HepG2 (cell line): ENCODE data around the gene NOL4L. TPM values are rescaled to one million over a fixed set of nuclear protein-coding genes. Genes with fewer than 3 reads are reported as not detected.

Source experiments
- DR1 ChIP-seq: sonication (generic); formaldehyde crosslinking; IDR thresholded peaks from 2 replicates; pipeline ENCODE4 v1.8.0; 2021; ENCODE audit warnings: mild to moderate bottlenecking, missing genetic modification reagents, inconsistent platforms
- GTF3A ChIP-seq: sonication (generic); formaldehyde crosslinking; conservative IDR thresholded peaks from 2 replicates; pipeline ENCODE4 v1.4.0; 2020; ENCODE audit warnings: mild to moderate bottlenecking, missing genetic modification reagents
- GZF1 ChIP-seq: sonication (generic); formaldehyde crosslinking; IDR thresholded peaks from 2 replicates; pipeline ENCODE4 v1.5.1; 2020; ENCODE audit warnings: mild to moderate bottlenecking, missing genetic modification reagents
- HDAC2 ChIP-seq: sonication (generic); formaldehyde crosslinking; IDR thresholded peaks from 2 replicates; pipeline ENCODE4 v1.4.0; 2020; ENCODE audit warnings: missing genetic modification reagents
- HIVEP1 ChIP-seq: sonication (generic); formaldehyde crosslinking; IDR thresholded peaks from 2 replicates; pipeline ENCODE4 v1.4.0; 2020; ENCODE audit warnings: mild to moderate bottlenecking, missing genetic modification reagents
- HMGXB4 ChIP-seq, 2 experiments: sonication (generic) in 1 of 2; formaldehyde crosslinking in 1 of 2; IDR thresholded peaks; 2 replicates each; pipeline versions ENCODE4 v1.4.0 to v1.6.1; 2018 to 2020; ENCODE audit warnings: missing genetic modification reagents in 2 of 2, borderline replicate concordance in 1 of 2, low read depth in 1 of 2, mild to moderate bottlenecking in 1 of 2, missing biosample characterization in 1 of 2
- ISX ChIP-seq: sonication (generic); formaldehyde crosslinking; conservative IDR thresholded peaks from 2 replicates; pipeline ENCODE4 v1.5.0; 2020; ENCODE audit warnings: missing genetic modification reagents
- KLF12 ChIP-seq: sonication (generic); formaldehyde crosslinking; IDR thresholded peaks from 2 replicates; pipeline ENCODE4 v1.4.0; 2020; ENCODE audit warnings: missing genetic modification reagents, borderline replicate concordance
- PCBP1 ChIP-seq: fragments of 200-400 bp; formaldehyde crosslinking; IDR thresholded peaks from 2 replicates; pipeline ENCODE4 v1.6.1; 2017; ENCODE audit warnings: mild to moderate bottlenecking, low read depth, low read length, borderline replicate concordance
- POLR2AphosphoS2 ChIP-seq: IDR thresholded peaks from 2 replicates; pipeline ENCODE4 v1.6.1; 2011; ENCODE audit warnings: low read depth, low read length, improper control_type of control experiment
- SKI ChIP-seq: fragments of 450-650 bp; IDR thresholded peaks from one replicate; pipeline ENCODE4 v1.6.1; 2018; ENCODE audit warnings: mild to moderate bottlenecking; ENCODE audit not compliant: partially characterized antibody
- SP2 ChIP-seq: sonication (generic); formaldehyde crosslinking; IDR thresholded peaks from 2 replicates; pipeline ENCODE4 v1.5.1; 2020; ENCODE audit warnings: mild to moderate bottlenecking, missing genetic modification reagents
- SRY ChIP-seq: sonication (generic); formaldehyde crosslinking; IDR thresholded peaks from 2 replicates; pipeline ENCODE4 v1.8.0; 2022; ENCODE audit warnings: mild to moderate bottlenecking, missing genetic modification reagents
- ZMYM4 ChIP-seq: sonication (generic); formaldehyde crosslinking; IDR thresholded peaks from 2 replicates; pipeline ENCODE4 v1.8.1; 2023; ENCODE audit warnings: mild to moderate bottlenecking, missing genetic modification reagents
- ZNF263 ChIP-seq: sonication (generic); formaldehyde crosslinking; IDR thresholded peaks from 2 replicates; pipeline ENCODE4 v1.4.0; 2020; ENCODE audit warnings: missing genetic modification reagents
- ZNF276 ChIP-seq: sonication (generic); formaldehyde crosslinking; IDR thresholded peaks from 2 replicates; pipeline ENCODE4 v1.4.0; 2020; ENCODE audit warnings: mild to moderate bottlenecking, low read depth, missing genetic modification reagents
- ZNF451 ChIP-seq: sonication (generic); formaldehyde crosslinking; IDR thresholded peaks from 2 replicates; pipeline ENCODE4 v1.5.0; 2020; ENCODE audit warnings: mild to moderate bottlenecking, missing genetic modification reagents
- ZNF567 ChIP-seq: sonication (generic); formaldehyde crosslinking; IDR thresholded peaks from 2 replicates; pipeline ENCODE4 v1.8.1; 2023; ENCODE audit warnings: mild to moderate bottlenecking, missing genetic modification reagents, borderline replicate concordance
- polyA plus RNA-seq, 8 experiments: library from polyadenylated mRNA; depleted of rRNA in 3 of 8; stranded (reverse) in 7 of 8; unstranded in 1 of 8; fragments of >200 nt; fragmentation: Illumina TruSeq in 4 of 8; extraction: Trizol in 4 of 8; gene quantifications; 2 replicates each; pipeline versions ENCODE4 v1.2.1 to v1.2.3, GENCODE V29; 2011 to 2016; ENCODE audit warnings: low read depth in 4 of 8, missing spikeins in 1 of 8, mixed read lengths in 1 of 8; ENCODE audit not compliant: insufficient read depth in 1 of 8
- total RNA-seq, 5 experiments: library from RNA; depleted of rRNA; stranded (reverse); fragments of >200 nt; fragmentation: Illumina TruSeq; extraction: Trizol; gene quantifications; 2 replicates each; pipeline ENCODE4 v1.2.3, GENCODE V29; 2016; ENCODE audit warnings: low read depth in 1 of 5
- TF ChIP-seq, protein P1 (sequence below): sonication (generic); formaldehyde crosslinking; IDR thresholded peaks from 2 replicates; pipeline ENCODE4 v1.5.0; 2020; ENCODE audit warnings: missing genetic modification reagents
- TF ChIP-seq, protein P2 (sequence below): sonication (generic); formaldehyde crosslinking; IDR thresholded peaks from 2 replicates; pipeline ENCODE4 v1.5.0; 2020; ENCODE audit warnings: mild to moderate bottlenecking, missing genetic modification reagents

Gene NOL4L
- total and polyA plus RNA-seq, 2 of the 13 experiments (the other 11 are each of a cell fraction or from before 2014, with no cell fraction given) = 16.6 to 35.4 TPM

DNA sequence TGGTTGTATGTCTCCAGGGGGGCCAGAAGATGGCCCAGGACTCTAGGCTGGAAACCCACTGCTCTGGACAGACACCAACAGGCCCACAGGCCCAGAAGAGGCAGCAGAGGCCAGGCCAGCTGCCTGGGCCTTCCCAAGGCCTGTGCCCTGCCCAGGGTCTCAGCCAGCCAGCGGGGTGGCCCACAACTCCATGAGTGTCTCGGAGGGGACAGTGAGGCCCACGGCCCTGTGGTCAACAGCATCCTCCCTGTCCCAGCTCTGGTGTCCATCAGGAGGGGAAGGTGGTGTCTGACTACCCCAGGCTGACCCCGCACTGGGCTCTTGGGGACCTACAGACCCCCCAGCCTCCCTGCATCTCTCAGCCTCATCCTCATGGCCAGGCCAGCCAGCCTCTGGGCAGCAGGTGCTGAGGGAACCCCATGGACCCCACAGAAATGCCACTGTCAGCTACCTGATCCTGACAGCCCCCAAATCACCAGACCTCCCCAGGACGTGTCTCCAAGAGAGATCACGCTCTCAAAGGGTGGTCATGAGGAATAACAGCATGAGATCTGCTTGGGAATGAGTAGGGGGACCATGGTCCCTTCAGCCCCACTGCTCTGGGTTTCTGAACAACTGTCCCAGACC is 112.4 kb downstream of the NOL4L start (continued):
- TF ChIP-seq HMGXB4 (CRISPR knock-in tag; IDR thresholded peaks at IDR 0.05; ENCODE audit: borderline replicate concordance in 1 of 2, low read depth in 1 of 2) (0 out of 4 replicates have a peak, but pooled peaks of 1 of the 2 experiments have one; percentile 31), HDAC2 (CRISPR knock-in tag) (no peak), PCBP1 (no peak), ZNF263 (0 out of 2 replicates have a peak, but pooled peaks have one; percentile 11), ZNF451 (CRISPR knock-in tag) (0 out of 2 replicates have a peak, but pooled peaks have one; percentile 5), ISX (CRISPR knock-in tag) (no peak), ZNF567 (CRISPR knock-in tag) (0 out of 2 replicates have a peak, but pooled peaks have one; percentile 17), ZMYM4 (CRISPR knock-in tag) (no peak), POLR2AphosphoS2 (no peak), GTF3A (CRISPR knock-in tag) (no peak), ZNF276 (CRISPR knock-in tag) (0 out of 2 replicates have a peak, but pooled peaks have one; percentile 17), KLF12 (CRISPR knock-in tag) (no peak), HIVEP1 (CRISPR knock-in tag) (no peak), SKI (no peak), SP2 (CRISPR knock-in tag) (0 out of 2 replicates have a peak, but pooled peaks have one; percentile 15), DR1 (CRISPR knock-in tag) (0 out of 2 replicates have a peak, but pooled peaks have one; percentile 26), GZF1 (no peak), SRY (CRISPR knock-in tag) (peak; percentile 35; the same call in 1 of the 2 replicates)
- TF ChIP-seq, protein P1, sequence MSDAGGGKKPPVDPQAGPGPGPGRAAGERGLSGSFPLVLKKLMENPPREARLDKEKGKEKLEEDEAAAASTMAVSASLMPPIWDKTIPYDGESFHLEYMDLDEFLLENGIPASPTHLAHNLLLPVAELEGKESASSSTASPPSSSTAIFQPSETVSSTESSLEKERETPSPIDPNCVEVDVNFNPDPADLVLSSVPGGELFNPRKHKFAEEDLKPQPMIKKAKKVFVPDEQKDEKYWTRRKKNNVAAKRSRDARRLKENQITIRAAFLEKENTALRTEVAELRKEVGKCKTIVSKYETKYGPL (CRISPR knock-in tag) = no peak
- TF ChIP-seq, protein P2, sequence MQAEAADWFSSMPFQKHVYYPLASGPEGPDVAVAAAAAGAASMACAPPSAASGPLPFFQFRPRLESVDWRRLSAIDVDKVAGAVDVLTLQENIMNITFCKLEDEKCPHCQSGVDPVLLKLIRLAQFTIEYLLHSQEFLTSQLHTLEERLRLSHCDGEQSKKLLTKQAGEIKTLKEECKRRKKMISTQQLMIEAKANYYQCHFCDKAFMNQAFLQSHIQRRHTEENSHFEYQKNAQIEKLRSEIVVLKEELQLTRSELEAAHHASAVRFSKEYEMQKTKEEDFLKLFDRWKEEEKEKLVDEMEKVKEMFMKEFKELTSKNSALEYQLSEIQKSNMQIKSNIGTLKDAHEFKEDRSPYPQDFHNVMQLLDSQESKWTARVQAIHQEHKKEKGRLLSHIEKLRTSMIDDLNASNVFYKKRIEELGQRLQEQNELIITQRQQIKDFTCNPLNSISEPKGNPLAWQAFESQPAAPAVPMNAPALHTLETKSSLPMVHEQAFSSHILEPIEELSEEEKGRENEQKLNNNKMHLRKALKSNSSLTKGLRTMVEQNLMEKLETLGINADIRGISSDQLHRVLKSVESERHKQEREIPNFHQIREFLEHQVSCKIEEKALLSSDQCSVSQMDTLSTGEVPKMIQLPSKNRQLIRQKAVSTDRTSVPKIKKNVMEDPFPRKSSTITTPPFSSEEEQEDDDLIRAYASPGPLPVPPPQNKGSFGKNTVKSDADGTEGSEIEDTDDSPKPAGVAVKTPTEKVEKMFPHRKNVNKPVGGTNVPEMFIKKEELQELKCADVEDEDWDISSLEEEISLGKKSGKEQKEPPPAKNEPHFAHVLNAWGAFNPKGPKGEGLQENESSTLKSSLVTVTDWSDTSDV = peak; percentile 92; the same call in 1 of the 2 replicates
